GM18870 (cell line): ENCODE data around the gene KCNAB1.

ENCODE experiments used
- ATAC-seq: cut with Tn5 transposase; IDR thresholded peaks from one replicate; pipeline ENCODE4 v1.9.1; 2021; ENCODE audit warnings: moderate library complexity; ENCODE audit not compliant: unreplicated experiment

The KCNAB1 gene

GRCh38 chr3:156358232-156358631 is 237.9 kb downstream of the KCNAB1 start:
- ATAC-seq: no peak

DNA sequence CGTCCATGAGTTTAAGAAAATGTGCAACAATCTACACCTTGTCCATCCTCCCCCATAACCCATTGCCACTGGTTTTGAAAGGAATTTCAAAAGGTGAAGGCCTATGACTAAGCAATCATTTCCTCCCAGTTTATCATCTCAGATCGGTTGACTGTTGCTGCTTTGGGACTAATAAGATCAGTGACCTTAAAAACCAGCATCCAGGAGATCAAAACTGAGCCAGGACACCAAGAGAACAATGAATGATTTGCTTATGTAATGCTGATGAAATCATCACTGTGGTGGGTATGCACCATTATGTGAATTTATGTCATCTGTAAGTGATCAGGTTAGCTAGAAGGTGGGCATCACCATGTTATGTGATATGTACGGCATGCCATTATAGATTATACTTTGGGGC is 239.0 kb downstream of the KCNAB1 start:
- no peak for ATAC-seq

DNA sequence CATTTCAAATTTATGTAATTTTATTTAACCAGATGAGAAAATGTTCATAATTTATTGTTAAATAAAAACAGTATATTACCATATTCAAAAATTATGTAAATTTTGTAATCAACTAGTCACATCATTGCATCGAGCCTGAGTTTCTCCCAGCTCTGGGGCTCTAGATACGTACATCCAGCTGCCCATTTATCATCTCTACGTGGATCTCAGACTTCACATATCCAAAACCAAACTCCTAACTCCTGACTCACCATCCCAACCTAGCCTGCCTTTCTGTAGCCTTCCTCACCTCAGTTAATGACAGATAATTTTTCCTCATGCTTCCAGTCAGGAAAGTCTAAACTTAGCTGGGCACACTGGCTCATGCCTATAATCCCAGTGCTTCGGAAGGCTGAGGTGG is 239.7 kb downstream of the KCNAB1 start:
- ATAC-seq: no peak

DNA sequence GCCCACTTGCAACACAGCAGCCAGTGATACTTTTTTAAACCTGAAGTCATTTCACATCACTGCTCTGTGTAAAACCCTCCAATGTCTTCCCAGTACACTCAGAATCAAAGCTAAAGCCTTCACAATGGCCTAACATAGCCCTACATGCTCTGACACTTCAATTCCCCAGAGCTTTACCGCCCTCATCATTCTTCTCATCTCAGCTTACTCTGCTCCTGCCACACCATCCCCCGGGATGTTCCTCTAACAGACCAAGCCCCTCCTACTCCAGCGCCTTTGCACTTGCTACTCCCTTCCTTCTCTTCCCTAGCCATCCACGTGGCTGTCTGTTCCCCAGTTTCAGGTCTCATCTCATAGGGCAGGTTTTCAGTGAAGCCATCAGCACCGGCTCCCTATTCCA is 240.6 kb downstream of the KCNAB1 start:
- ATAC-seq: no peak

- ATAC-seq: no peak
Measured at GRCh38 chr3:156366559-156366958, 246.2 kb downstream of the KCNAB1 start.

DNA sequence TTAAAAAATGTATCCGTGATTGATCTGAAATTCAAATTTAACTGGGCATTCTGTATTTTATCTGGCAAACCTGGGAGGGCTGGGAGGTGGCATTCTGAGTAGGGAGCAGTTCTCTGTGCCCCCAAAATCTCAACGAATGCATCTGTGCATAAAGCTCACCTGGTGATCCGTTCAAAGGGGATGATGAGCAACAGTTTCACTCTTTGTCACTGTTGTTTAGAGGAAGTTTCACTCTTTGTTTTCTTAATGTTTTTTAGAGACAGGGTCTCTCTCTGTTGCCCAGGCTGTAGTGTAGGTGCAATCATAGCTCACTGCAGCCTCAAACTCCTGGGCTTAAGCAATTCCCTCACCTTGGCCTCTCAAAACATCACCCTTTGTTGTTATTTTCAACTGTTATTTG is 247.8 kb downstream of the KCNAB1 start:
- ATAC-seq: peak; percentile 86

- no peak for ATAC-seq
Measured at GRCh38 chr3:156371701-156372100, 251.3 kb downstream of the KCNAB1 start.

GRCh38 chr3:156373095-156373494 is 252.7 kb downstream of the KCNAB1 start:
- no peak for ATAC-seq

DNA sequence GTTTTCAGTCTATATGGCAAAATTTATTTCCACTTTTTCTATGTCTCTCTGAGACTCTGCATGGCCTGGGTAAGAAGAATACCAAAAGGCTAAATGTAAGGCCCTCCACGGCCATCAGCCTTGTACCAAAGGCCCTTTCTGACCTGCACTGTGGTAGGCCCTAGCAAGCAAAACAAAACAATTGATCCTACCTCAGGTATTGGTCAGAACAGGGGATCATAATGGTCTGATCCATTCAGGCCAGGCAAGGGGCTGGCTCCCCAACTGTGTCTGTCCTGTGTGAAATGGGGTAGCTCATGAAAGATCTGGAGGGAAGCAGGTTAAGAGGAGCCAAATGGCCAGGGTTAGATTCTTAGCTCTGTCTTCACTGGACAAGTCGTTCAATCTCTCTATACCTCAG is 253.3 kb downstream of the KCNAB1 start:
- no peak for ATAC-seq

DNA sequence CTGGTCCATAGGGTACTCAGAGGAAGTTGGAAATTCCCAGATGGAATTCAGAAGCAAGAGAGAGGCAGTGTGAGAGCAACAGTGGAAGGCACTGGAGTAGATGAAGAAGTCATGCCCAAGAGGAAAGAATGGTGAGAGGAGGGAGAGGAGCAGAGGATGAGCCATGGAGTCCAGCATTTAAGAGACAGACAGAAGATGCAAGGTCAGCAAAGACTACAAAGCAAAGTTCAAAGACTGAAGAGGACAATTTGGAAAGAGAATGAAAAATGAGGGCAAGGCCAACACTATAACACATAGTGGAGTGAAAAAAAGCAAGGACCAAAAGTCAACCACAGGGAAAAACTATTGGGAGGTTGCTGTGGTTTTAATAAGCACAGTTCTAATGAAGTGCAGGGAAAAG is 255.8 kb downstream of the KCNAB1 start:
- no peak for ATAC-seq

GRCh38 chr3:156377266-156377665 is 256.9 kb downstream of the KCNAB1 start:
- ATAC-seq: no peak

DNA sequence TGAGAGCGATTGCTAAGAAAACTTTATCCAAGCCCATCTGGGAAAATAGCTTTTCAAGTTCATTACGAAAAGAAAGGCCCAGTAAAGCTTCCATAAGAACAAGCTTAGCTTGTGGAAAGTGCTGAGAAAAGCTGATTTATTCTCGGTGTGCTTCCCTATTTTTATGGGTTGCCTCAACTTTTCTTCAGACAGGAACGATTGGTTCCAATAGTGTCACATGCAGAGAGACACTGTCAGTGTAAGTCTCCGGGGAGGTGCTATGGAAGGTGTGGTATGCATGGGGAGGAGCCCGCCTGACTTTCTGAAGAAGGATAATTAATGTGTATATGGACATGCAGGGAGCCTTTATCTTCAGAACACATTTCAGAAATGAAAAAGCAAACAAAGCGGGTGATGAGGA is 257.3 kb downstream of the KCNAB1 start:
- no peak for ATAC-seq

DNA sequence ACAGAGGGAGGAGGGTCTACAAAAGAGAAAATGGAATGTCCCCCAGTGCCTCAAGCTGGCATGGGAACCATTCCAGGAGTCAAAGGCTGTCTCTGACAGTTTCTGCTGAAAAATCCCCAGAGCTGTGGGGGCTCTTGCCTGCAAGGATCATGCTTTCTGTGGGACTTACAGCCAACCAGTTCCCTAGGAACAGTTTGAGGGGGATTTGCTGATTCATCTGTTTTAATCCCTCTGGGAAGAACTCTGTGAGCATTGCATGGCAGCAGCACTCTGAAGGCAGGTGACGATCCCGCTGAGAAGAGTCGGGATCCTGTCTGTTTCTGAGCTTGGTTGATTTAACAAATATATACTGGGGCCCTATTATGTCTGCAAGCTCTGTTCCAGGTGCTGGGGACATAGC is 258.5 kb downstream of the KCNAB1 start:
- ATAC-seq: no peak

DNA sequence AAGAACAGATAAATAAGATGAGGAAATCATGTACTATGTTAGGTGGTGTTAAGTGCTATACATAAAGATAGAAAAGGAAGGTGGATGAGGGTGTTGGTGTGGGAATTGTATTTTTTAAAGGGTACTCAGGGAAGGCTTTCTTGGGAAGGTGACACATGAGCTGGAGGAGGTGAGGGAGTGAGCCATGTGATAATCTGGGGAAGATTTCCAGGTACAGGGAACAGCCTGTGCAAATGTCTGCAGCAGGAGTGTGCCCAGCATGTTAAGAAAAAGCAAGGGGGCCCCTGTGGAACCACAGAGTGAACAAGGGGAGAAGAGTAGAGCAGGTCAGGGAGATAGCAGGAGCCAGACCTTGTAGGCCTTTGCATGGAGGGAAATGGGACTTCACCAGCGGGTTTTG is 258.9 kb downstream of the KCNAB1 start:
- no peak for ATAC-seq

DNA sequence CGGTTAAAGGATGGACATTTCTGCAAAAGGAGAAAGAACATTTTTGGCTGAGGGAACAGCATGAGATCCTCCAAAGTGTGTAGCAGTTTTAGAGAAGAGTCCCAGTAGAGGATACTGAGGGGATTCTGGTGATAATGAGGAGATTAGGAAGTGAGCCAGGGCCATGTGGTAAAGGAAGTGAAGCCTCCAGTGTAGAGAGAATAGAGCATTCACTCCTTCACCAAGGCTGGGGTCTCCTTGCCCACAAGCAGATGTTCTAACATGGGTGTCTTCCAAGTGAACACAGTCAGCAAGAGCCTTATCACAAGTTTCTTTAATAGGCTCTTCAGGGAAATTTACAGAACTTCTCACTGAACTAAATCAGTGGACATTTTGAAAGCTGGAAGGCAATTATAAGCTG is 260.9 kb downstream of the KCNAB1 start:
- ATAC-seq: no peak

- ATAC-seq: peak; percentile 48
Measured at GRCh38 chr3:156382458-156383346, 262.3 kb downstream of the KCNAB1 start.

GRCh38 chr3:156383441-156384025 is 263.2 kb downstream of the KCNAB1 start:
- ATAC-seq: no peak

DNA sequence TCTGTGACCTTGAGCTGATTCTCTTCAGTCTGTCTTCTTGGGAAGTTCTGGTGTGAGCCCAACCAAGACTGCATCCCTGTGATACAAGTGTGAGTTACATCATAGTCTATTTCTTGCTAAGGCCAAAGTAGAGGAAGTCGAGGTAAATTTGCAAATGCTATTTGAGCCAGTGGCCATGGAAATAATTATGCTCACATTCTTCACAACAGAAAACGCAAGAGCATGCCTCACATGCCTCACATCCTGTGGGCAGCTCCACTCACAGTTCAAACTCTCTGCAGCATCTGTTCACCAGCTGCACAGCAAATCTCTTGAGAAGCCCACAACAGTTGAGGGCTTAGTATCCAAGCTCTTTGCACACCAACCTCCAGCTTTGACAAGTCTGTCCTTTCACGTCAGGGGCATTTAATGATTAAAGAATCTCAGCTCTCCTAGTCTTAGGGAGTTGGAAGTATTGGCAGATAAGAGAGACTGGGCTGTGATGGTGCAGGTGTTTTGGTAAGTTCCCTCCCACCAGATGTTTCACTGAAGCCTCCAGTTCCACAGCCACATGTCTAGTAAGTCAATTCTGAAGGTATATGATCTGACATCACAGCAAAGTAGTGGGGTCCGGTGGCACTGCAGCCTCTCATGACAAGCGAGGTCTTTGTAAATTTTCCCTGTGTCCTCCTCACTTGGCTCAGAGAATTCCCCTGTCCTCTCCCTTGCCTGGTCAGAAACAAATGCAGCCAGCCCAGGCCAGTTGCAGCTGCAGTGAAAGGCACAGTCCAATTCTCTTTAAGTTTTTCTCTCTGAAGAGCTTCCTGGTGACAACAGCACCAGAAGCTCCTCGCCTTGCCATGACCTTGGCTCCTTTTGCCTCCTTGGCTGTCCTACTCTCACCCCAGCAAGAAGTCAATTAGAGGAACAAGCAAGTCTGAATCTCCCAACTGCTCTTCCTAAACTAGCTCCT is 268.4 kb downstream of the KCNAB1 start:
- ATAC-seq: no peak

GRCh38 chr3:156389449-156389950 is 269.1 kb downstream of the KCNAB1 start:
- ATAC-seq: no peak

- no peak for ATAC-seq
Measured at GRCh38 chr3:156390846-156391245, 270.5 kb downstream of the KCNAB1 start.
